Measurements from ENCODE around the gene CDKN3.

GRCh38 chr14:54355698-54356097, 41.1 kb upstream of the CDKN3 start:
- TF ChIP-seq, protein P1, sequence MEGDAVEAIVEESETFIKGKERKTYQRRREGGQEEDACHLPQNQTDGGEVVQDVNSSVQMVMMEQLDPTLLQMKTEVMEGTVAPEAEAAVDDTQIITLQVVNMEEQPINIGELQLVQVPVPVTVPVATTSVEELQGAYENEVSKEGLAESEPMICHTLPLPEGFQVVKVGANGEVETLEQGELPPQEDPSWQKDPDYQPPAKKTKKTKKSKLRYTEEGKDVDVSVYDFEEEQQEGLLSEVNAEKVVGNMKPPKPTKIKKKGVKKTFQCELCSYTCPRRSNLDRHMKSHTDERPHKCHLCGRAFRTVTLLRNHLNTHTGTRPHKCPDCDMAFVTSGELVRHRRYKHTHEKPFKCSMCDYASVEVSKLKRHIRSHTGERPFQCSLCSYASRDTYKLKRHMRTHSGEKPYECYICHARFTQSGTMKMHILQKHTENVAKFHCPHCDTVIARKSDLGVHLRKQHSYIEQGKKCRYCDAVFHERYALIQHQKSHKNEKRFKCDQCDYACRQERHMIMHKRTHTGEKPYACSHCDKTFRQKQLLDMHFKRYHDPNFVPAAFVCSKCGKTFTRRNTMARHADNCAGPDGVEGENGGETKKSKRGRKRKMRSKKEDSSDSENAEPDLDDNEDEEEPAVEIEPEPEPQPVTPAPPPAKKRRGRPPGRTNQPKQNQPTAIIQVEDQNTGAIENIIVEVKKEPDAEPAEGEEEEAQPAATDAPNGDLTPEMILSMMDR (IDR thresholded peaks at IDR 0.05): no peak
- TF ChIP-seq POLR2A (IDR thresholded peaks at IDR 0.05): no peak
